ENCODE results near the gene ELP5.

- TF ChIP-seq CTCF (IDR thresholded peaks at IDR 0.05): no peak
- no peak for TF ChIP-seq POLR2A (IDR thresholded peaks at IDR 0.05)
- no peak for TF ChIP-seq POLR2AphosphoS5 (IDR thresholded peaks at IDR 0.05)
- TF ChIP-seq EP300 (IDR thresholded peaks at IDR 0.05): no peak
These were observed 46.5 kb upstream of the ELP5 start for GRCh38 chr17:7205561-7205960.

All from gastroesophageal sphincter (tissue), 3 donors.